Subcutaneous abdominal adipose tissue (tissue), 5 donors: ENCODE data around the gene LRRC4B.

Experiments
- H3K27ac ChIP-seq: one replicate; pipeline ENCODE4 v1.7.0; 2013; ENCODE audit warnings: low read depth, mild to moderate bottlenecking, inconsistent platforms, low read length, moderate library complexity
- H3K27me3 ChIP-seq, 5 donors: one replicate each; pipeline ENCODE4 v1.7.0; 2013; ENCODE audit warnings: low read length in 5 of 5, inconsistent platforms in 1 of 5; ENCODE audit not compliant: control insufficient read depth in 5 of 5, insufficient read depth in 4 of 5
- H3K36me3 ChIP-seq, 5 donors: one replicate each; pipeline ENCODE4 v1.7.0; 2013; ENCODE audit warnings: low read length in 5 of 5; ENCODE audit not compliant: control insufficient read depth in 5 of 5, insufficient read depth in 5 of 5
- H3K4me1 ChIP-seq, 5 donors: one replicate each; pipeline ENCODE4 v1.7.0; 2013; ENCODE audit warnings: low read length in 5 of 5, mild to moderate bottlenecking in 3 of 5, moderate library complexity in 1 of 5; ENCODE audit not compliant: control insufficient read depth in 5 of 5, insufficient read depth in 5 of 5
- H3K4me3 ChIP-seq, 5 donors: one replicate each; pipeline ENCODE4 v1.7.0; 2013; ENCODE audit warnings: low read length in 5 of 5, low read depth in 1 of 5
- H3K9ac ChIP-seq, 5 donors: one replicate each; pipeline ENCODE4 v1.7.0; 2013; ENCODE audit warnings: low read length in 5 of 5, mild to moderate bottlenecking in 4 of 5, moderate library complexity in 3 of 5
- H3K9me3 ChIP-seq, 5 donors: one replicate each; pipeline ENCODE4 v1.7.0; 2013; ENCODE audit warnings: low read length in 5 of 5; ENCODE audit not compliant: control insufficient read depth in 5 of 5
- donor health status: healthy.
- donor health status: healthy.
- donor health status: healthy.
- donor health status: healthy.
- donor health status: healthy.

Gene LRRC4B

DNA sequence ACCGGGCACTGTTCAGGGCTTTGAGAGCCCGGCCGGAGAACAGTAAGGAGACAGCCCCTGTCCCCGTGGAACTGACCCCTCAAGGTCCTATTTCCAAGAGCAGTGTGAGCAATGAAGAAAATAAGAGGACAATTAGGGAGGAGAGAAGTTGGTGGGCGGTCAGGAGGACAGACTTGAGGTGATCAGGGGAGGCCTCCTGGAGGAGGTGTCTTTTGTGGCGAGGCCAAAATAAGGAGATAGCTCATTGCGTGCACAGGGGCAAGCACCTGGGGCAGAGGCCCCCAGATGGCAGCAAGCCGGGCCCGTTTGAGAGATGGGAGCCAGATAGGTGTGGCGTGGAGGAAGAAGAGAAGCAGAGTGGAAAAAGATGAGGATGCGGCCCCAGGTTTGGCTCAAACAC lies 2.8 kb upstream of the LRRC4B start:
- no peaks in the 10 kb centered on the region for H3K4me1 ChIP-seq

GRCh38 chr19:50569938-50570540 lies 1.8 kb upstream of the LRRC4B start:
- H3K4me1 ChIP-seq: no peaks in the 10 kb centered on the region
- no peaks in the 10 kb centered on the region for H3K36me3 ChIP-seq
- no peak overlapping the region for H3K27ac ChIP-seq
- H3K9ac ChIP-seq: no peak overlapping the region
- H3K4me3 ChIP-seq: no peak overlapping the region
- H3K9me3 ChIP-seq: no peaks in the 10 kb centered on the region
- H3K27me3 ChIP-seq: peaks cover 16 to 35% (median 27%) of the 10 kb centered on the region in 5 donors

More for the DNA sequence above, 2.8 kb upstream of the LRRC4B start:
- no peak overlapping the region for H3K4me3 ChIP-seq
- no peaks in the 10 kb centered on the region for H3K36me3 ChIP-seq
- H3K9ac ChIP-seq: no peak overlapping the region
- no peak overlapping the region for H3K27ac ChIP-seq
- no peaks in the 10 kb centered on the region for H3K9me3 ChIP-seq
- peaks cover 6 to 26% (median 19%) of the 10 kb centered on the region in 5 donors for H3K27me3 ChIP-seq

- no peaks in the 10 kb centered on the region for H3K4me1 ChIP-seq
- no peak overlapping the region for H3K27ac ChIP-seq
- H3K4me3 ChIP-seq: no peak overlapping the region
- H3K9ac ChIP-seq: no peak overlapping the region
- peaks cover 25 to 43% (median 36%) of the 10 kb centered on the region in 5 donors for H3K27me3 ChIP-seq
- no peaks in the 10 kb centered on the region for H3K36me3 ChIP-seq
- H3K9me3 ChIP-seq: no peaks in the 10 kb centered on the region
Measured at GRCh38 chr19:50568728-50569698, 778 bp upstream of the LRRC4B start.

- H3K36me3 ChIP-seq: no peaks in the 10 kb centered on the region
- no peaks in the 10 kb centered on the region for H3K4me1 ChIP-seq
- H3K27ac ChIP-seq: no peak overlapping the region
- no peaks in the 10 kb centered on the region for H3K9me3 ChIP-seq
- H3K27me3 ChIP-seq: peaks cover 39 to 54% (median 48%) of the 10 kb centered on the region in 5 donors
- no peak overlapping the region for H3K4me3 ChIP-seq
- H3K9ac ChIP-seq: no peak overlapping the region
Measured at GRCh38 chr19:50567052-50567841, 988 bp downstream of the LRRC4B start.

GRCh38 chr19:50565984-50566903 lies 2.0 kb downstream of the LRRC4B start:
- Histone ChIP-seq H3K36me3 (no peaks in the 10 kb centered on the region), H3K27me3 (peaks cover 40 to 58% (median 48%) of the 10 kb centered on the region in 5 donors), H3K9me3 (no peaks in the 10 kb centered on the region), H3K4me3 (no peak overlapping the region), H3K9ac (no peak overlapping the region), H3K4me1 (no peaks in the 10 kb centered on the region), H3K27ac (no peak overlapping the region)

GRCh38 chr19:50564229-50565105 lies 3.8 kb downstream of the LRRC4B start:
- no peak overlapping the region for H3K4me3 ChIP-seq
- H3K9ac ChIP-seq: no peak overlapping the region
- H3K36me3 ChIP-seq: no peaks in the 10 kb centered on the region
- no peak overlapping the region for H3K27ac ChIP-seq
- H3K27me3 ChIP-seq: peaks cover 34 to 50% (median 46%) of the 10 kb centered on the region in 5 donors
- no peaks in the 10 kb centered on the region for H3K9me3 ChIP-seq
- no peaks in the 10 kb centered on the region for H3K4me1 ChIP-seq

DNA sequence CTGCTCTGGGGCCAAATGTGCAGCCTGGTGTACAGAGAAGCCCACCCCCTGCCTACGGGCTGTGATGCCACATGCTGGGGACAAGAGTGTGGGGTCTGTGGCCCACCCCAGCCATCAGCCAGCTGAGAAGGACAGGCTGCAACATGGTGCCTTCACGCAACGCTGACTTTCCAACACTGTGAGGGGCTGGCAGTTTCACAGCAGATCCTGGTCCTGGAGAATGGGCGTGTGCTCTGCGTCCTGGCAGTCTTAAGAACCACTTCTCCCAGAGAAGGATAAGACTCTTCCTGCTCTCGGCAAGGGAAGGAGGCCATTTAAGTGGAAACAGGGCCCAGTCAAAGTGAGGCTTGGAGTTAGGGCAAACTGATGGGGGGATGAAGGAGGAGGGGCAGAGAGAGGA lies 4.6 kb downstream of the LRRC4B start:
- no peak overlapping the region for H3K4me3 ChIP-seq
- H3K9me3 ChIP-seq: no peaks in the 10 kb centered on the region
- H3K36me3 ChIP-seq: no peaks in the 10 kb centered on the region
- no peaks in the 10 kb centered on the region for H3K4me1 ChIP-seq
- no peak overlapping the region for H3K9ac ChIP-seq
- peaks cover 29 to 49% (median 44%) of the 10 kb centered on the region in 5 donors for H3K27me3 ChIP-seq
- H3K27ac ChIP-seq: no peak overlapping the region

DNA sequence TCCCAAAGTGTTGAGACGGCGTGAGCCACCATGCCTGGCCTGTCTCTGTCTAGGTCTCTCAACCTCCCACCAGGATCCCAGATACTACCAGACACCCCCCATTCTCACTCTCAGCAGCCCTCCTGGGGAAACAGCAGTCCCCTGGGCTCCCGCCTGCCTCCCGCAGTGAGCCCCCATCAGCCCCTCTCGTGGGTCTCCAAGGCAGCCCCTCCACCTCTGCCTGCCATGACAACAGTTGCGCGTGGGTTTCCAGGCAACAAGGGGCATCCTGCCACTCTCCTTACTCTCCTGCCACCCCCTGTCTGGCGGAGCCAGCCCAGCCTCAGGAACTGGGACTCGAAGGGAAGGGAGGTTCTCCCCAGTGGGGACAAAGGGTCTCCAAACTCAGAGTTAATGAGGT lies 5.2 kb downstream of the LRRC4B start:
- no peaks in the 10 kb centered on the region for H3K4me1 ChIP-seq
- H3K36me3 ChIP-seq: no peaks in the 10 kb centered on the region
- H3K27ac ChIP-seq: no peak overlapping the region
- H3K27me3 ChIP-seq: peaks cover 29 to 53% (median 49%) of the 10 kb centered on the region in 5 donors
- H3K9ac ChIP-seq: no peak overlapping the region
- H3K4me3 ChIP-seq: no peak overlapping the region
- no peaks in the 10 kb centered on the region for H3K9me3 ChIP-seq
